CD4-positive, alpha-beta T cell (primary cell): ENCODE measurements around the gene COL4A4. TPM values are rescaled to one million over a fixed set of nuclear protein-coding genes. Genes with fewer than 3 reads are reported as not detected.

ENCODE experiments used
- ATAC-seq: fragments of 200-7000 bp; cut with Tn5 transposase; one replicate; pipeline ENCODE4 v1.10.0; 2022; ENCODE audit warnings: mild to moderate bottlenecking; ENCODE audit not compliant: poor library complexity
- CTCF ChIA-PET: fragments of 350-600 bp; sonication (Branson Sonifier 250); formaldehyde crosslinking; loops from one replicate; lab custom pipeline; 2021; ENCODE audit warnings: antibody characterized with exemption, inconsistent platforms; lab: Charles Lee
- POLR2A ChIA-PET: fragments of 350-600 bp; sonication (Branson Sonifier 250); formaldehyde crosslinking; loops from one replicate; lab custom pipeline; 2021; ENCODE audit warnings: antibody characterized with exemption, inconsistent platforms; lab: Charles Lee
- DNase-seq, 14 experiments: peaks; one replicate each; pipeline ENCODE4 v3.0.0-alpha.2; 2013 to 2020; ENCODE audit warnings: mixed read lengths in 2 of 14
- H3K27ac ChIP-seq, 2 donors: one replicate each; pipeline versions ENCODE4 v1.5.1 to v1.7.0; 2013; ENCODE audit warnings: low read length in 2 of 2, low read depth in 1 of 2, mild to moderate bottlenecking in 1 of 2
- H3K27me3 ChIP-seq, 2 experiments: 1 replicate in 1 of 2; 2 replicates in 1 of 2; pipeline versions ENCODE4 v1.6.1 to v1.7.0; 2013; ENCODE audit warnings: low read length in 2 of 2, control low read depth in 1 of 2, mild to moderate bottlenecking in 1 of 2, moderate library complexity in 1 of 2; ENCODE audit not compliant: insufficient read depth in 2 of 2, control insufficient read depth in 1 of 2
- H3K36me3 ChIP-seq: one replicate; pipeline ENCODE4 v1.6.1; 2013; ENCODE audit warnings: low read length, control low read depth; ENCODE audit not compliant: insufficient read depth
- H3K4me1 ChIP-seq: one replicate; pipeline ENCODE4 v1.6.1; 2013; ENCODE audit warnings: low read length, control low read depth; ENCODE audit not compliant: insufficient read depth
- H3K4me3 ChIP-seq: one replicate; pipeline ENCODE4 v1.5.1; 2013; ENCODE audit warnings: mild to moderate bottlenecking, low read length, moderate library complexity
- H3K9me3 ChIP-seq, 2 experiments: 1 replicate in 1 of 2; 2 replicates in 1 of 2; pipeline versions ENCODE4 v1.6.1 to v1.7.0; 2013; ENCODE audit warnings: low read length in 2 of 2, mild to moderate bottlenecking in 2 of 2, control low read depth in 1 of 2, moderate library complexity in 1 of 2; ENCODE audit not compliant: control insufficient read depth in 1 of 2, insufficient read depth in 1 of 2
- H3K27ac Mint-ChIP-seq: one replicate; pipeline ENCODE4 v1.8.0; 2020; ENCODE audit warnings: mixed read lengths
- H3K27me3 Mint-ChIP-seq: one replicate; pipeline ENCODE4 v1.8.0; 2021; ENCODE audit warnings: mixed read lengths
- H3K36me3 Mint-ChIP-seq: one replicate; pipeline ENCODE4 v1.8.0; 2021; ENCODE audit warnings: low read depth, mixed read lengths
- H3K4me1 Mint-ChIP-seq: one replicate; pipeline ENCODE4 v1.8.0; 2021; ENCODE audit warnings: low read depth, mixed read lengths
- H3K4me3 Mint-ChIP-seq: one replicate; pipeline ENCODE4 v1.8.0; 2020; ENCODE audit warnings: mild to moderate bottlenecking, mixed read lengths
- H3K9me3 Mint-ChIP-seq: one replicate; pipeline ENCODE4 v1.8.0; 2020; ENCODE audit warnings: mixed read lengths
- intact Hi-C, 2 experiments: fragments of 100-400 bp; cut with DNase I in 1 of 2; cut with micrococcal nuclease in 1 of 2; formaldehyde crosslinking; loops; one replicate each; pipeline versions ENCODE4 v1.15.1 to v1.9.0; 2023 to 2025; cut with DNase I, micrococcal nuclease
- total RNA-seq, 174 experiments: library from RNA in 2 of 174; stranded (reverse) in 2 of 174; gene quantifications; one replicate each; pipeline ENCODE4 v1.2.3 and lab custom pipeline; 2021 to 2026
- TF ChIP-seq, protein P1 (sequence below): fragments of 200-600 bp; IDR thresholded peaks from one replicate; pipeline ENCODE4 v1.8.0; 2022; ENCODE audit warnings: antibody characterized with exemption, mild to moderate bottlenecking

Gene COL4A4
- total RNA-seq, 2 experiments from 2014 or later, result not detected

DNA sequence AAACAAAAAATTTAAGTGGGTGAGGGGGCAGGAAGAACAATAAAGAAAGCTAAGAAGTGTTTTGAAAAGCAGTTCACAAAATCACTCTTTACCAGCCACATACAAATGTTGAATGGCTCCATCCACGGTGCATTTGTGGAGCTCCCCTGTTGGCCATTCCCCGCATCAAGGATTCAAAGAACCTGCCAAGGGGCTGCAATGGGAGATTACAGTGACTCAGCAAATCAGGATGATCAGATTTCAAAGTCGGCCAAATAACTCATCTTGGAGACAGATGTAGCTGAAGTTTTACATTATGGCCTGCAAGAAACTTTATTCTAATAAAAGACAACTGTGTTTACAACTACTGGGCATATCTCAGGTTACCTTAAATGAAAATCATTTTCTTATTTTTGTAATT, 27.4 kb upstream of the COL4A4 start:
- no peak overlapping the region for H3K27ac Mint-ChIP-seq

DNA sequence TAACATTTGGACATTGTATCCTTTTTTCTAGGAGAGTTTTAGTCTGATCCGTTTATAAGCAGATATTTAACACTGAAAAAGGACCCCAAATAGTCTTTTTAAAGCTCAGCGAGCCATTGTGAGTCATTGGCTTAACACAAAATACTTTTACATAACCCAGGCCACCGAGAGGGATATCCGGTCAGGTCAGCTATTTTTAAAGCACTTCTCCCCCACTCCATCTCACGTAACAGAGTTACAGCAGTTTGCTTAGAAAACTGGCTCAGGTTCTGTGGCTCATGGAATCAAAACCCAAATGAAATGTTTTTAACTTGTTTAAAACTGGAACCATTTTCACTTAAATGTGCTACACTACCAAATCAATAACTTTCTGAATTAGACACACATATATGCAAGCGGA, 24.3 kb upstream of the COL4A4 start:
- intact Hi-C loops, result no loop called here
- Histone ChIP-seq H3K36me3 (no peaks in the 10 kb centered on the region), H3K27ac (no peak overlapping the region), H3K4me3 (no peak overlapping the region), H3K27me3 (peaks cover 0 to 4% of the 10 kb centered on the region in 2 experiments), H3K4me1 (no peaks in the 10 kb centered on the region), H3K9me3 (no peaks in the 10 kb centered on the region)
- ATAC-seq (no peak), DNase-seq (no peak)
- Mint-ChIP-seq H3K36me3 (no peaks in the 10 kb centered on the region), H3K4me1 (no peaks in the 10 kb centered on the region), H3K4me3 (no peak overlapping the region), H3K9me3 (no peaks in the 10 kb centered on the region), H3K27ac (no peak overlapping the region), H3K27me3 (peaks cover 43% of the 10 kb centered on the region)
- CTCF ChIA-PET, result no interaction called here
- POLR2A ChIA-PET, result no interaction called here
- TF ChIP-seq, protein P1, sequence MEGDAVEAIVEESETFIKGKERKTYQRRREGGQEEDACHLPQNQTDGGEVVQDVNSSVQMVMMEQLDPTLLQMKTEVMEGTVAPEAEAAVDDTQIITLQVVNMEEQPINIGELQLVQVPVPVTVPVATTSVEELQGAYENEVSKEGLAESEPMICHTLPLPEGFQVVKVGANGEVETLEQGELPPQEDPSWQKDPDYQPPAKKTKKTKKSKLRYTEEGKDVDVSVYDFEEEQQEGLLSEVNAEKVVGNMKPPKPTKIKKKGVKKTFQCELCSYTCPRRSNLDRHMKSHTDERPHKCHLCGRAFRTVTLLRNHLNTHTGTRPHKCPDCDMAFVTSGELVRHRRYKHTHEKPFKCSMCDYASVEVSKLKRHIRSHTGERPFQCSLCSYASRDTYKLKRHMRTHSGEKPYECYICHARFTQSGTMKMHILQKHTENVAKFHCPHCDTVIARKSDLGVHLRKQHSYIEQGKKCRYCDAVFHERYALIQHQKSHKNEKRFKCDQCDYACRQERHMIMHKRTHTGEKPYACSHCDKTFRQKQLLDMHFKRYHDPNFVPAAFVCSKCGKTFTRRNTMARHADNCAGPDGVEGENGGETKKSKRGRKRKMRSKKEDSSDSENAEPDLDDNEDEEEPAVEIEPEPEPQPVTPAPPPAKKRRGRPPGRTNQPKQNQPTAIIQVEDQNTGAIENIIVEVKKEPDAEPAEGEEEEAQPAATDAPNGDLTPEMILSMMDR, result no peak

More for the DNA sequence above, 27.4 kb upstream of the COL4A4 start:
- ChIA-PET CTCF (no interaction called here), POLR2A (no interaction called here)
- H3K4me1 Mint-ChIP-seq, result no peaks in the 10 kb centered on the region
- H3K27me3 Mint-ChIP-seq, result peaks cover 35% of the 10 kb centered on the region
- no peaks in the 10 kb centered on the region for H3K9me3 Mint-ChIP-seq
- ATAC-seq (no peak), DNase-seq (no peak)
- TF ChIP-seq, protein P1, result no peak
- intact Hi-C loops, result no loop called here
- no peaks in the 10 kb centered on the region for H3K36me3 Mint-ChIP-seq
- no peak overlapping the region for H3K4me3 ChIP-seq
- H3K4me3 Mint-ChIP-seq, result no peak overlapping the region
- H3K27ac ChIP-seq, result no peak overlapping the region
- H3K36me3 ChIP-seq, result no peaks in the 10 kb centered on the region
- H3K27me3 ChIP-seq, result peaks cover 0 to 4% of the 10 kb centered on the region in 2 experiments
- H3K9me3 ChIP-seq, result no peaks in the 10 kb centered on the region
- no peaks in the 10 kb centered on the region for H3K4me1 ChIP-seq

DNA sequence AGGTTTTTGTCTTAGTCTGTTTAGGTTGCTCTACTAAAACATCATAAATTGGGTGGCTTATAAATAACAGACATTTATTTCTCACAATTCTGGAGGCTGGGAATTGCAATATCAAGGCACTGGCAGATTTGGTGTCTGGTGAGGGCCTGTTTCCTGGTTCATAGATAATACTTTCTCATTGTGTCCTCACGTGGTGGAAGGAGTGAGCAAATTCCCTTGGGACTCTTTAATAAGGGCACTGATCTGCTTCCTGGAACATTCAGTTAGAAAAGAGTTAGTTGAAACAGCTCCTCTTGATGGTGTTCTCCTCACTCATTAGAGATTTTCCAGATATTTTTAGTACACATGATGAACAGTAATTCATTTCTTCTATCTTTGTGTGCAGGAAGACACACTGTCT, 22.7 kb upstream of the COL4A4 start:
- CTCF ChIA-PET, result no interaction called here
- Histone ChIP-seq H3K27ac (no peak overlapping the region), H3K4me1 (no peaks in the 10 kb centered on the region), H3K27me3 (peaks cover 0 to 4% of the 10 kb centered on the region in 2 experiments), H3K36me3 (no peaks in the 10 kb centered on the region), H3K9me3 (no peaks in the 10 kb centered on the region), H3K4me3 (no peak overlapping the region)
- intact Hi-C loops, result no loop called here
- Mint-ChIP-seq H3K27ac (no peak overlapping the region), H3K4me1 (no peaks in the 10 kb centered on the region), H3K27me3 (peaks cover 41% of the 10 kb centered on the region), H3K4me3 (no peak overlapping the region), H3K9me3 (no peaks in the 10 kb centered on the region), H3K36me3 (no peaks in the 10 kb centered on the region)
- TF ChIP-seq, protein P1, result no peak
- ATAC-seq (no peak), DNase-seq (no peak)
- POLR2A ChIA-PET, result no interaction called here
